Hepatocyte (in vitro differentiated cells): ENCODE data around the gene REXO5.

Experiments
- CTCF ChIP-seq: fragments of 200-600 bp; sonication (generic); IDR thresholded peaks from 2 replicates; pipeline ENCODE4 v1.5.1; 2016; ENCODE audit warnings: antibody characterized with exemption, mild to moderate bottlenecking; ENCODE audit not compliant: poor library complexity
- EZH2 ChIP-seq: fragments of 200-600 bp; sonication (generic); IDR thresholded peaks from 2 replicates; pipeline ENCODE4 v1.6.1; 2016; ENCODE audit warnings: antibody characterized with exemption, mild to moderate bottlenecking, borderline replicate concordance

GRCh38 chr16:20763461-20764232 lies 42.7 kb upstream of the REXO5 start, which contains the start of gene ACSM3:
- no peak for TF ChIP-seq CTCF
- no peak for TF ChIP-seq EZH2
